ENCODE measurements around the gene DDX47. TPM values are rescaled to one million over a fixed set of nuclear protein-coding genes. Genes with fewer than 3 reads are reported as not detected.
"Not testable (repeated sequence)": the region's sequence is repeated elsewhere in the genome, so short reads cannot be mapped to it uniquely, and the experiment has no call there.

DDX47 gene
- total RNA-seq, 2 donors from 2014 or later = 92.3 to 154 TPM

DNA sequence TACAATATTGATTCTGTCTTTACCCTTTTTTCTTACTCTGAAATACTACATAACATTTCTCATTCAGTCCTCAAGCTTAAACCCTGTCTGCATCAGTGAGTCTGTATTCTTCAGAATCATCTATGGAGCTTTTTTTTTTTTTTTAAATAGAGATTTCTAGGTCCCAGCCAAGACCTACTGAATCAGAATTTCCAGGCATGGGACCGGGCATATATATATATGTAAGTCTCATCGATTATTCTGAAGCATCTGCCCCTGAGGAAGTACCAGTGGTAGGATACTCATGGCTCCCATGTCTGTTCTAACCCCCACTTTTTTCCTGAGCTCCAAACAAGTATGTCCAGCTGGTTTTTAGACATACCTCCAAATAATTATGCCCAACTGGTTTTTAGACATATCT lies 6.1 kb downstream of the DDX47 start:
- no peaks in the 10 kb centered on the region for H3K27me3 Mint-ChIP-seq (ENCODE audit: insufficient read depth)
- no peak overlapping the region for H3K4me3 Mint-ChIP-seq
- no peaks in the 10 kb centered on the region for H3K9me3 Mint-ChIP-seq
- no peak overlapping the region for H3K27ac ChIP-seq (ENCODE audit: low read depth, low read length)
- 96 to 100% methylated on average over 2 of the region's 2 CpGs for WGBS, 2 experiments (ENCODE audit: insufficient coverage in 1 of 2, insufficient read length in 1 of 2)
- TF ChIP-seq, protein P1, sequence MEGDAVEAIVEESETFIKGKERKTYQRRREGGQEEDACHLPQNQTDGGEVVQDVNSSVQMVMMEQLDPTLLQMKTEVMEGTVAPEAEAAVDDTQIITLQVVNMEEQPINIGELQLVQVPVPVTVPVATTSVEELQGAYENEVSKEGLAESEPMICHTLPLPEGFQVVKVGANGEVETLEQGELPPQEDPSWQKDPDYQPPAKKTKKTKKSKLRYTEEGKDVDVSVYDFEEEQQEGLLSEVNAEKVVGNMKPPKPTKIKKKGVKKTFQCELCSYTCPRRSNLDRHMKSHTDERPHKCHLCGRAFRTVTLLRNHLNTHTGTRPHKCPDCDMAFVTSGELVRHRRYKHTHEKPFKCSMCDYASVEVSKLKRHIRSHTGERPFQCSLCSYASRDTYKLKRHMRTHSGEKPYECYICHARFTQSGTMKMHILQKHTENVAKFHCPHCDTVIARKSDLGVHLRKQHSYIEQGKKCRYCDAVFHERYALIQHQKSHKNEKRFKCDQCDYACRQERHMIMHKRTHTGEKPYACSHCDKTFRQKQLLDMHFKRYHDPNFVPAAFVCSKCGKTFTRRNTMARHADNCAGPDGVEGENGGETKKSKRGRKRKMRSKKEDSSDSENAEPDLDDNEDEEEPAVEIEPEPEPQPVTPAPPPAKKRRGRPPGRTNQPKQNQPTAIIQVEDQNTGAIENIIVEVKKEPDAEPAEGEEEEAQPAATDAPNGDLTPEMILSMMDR (conservative IDR thresholded peaks at IDR 0.05) = no peak
- peaks cover 16% of the 10 kb centered on the region for H3K4me1 ChIP-seq (ENCODE audit: control insufficient read depth, insufficient read depth, low read length)
- H3K4me1 Mint-ChIP-seq = peaks cover 63% of the 10 kb centered on the region
- DNase-seq = no peak
- H3K27me3 ChIP-seq (ENCODE audit: control insufficient read depth, insufficient read depth, low read length, poor library complexity, severe bottlenecking) = no peaks in the 10 kb centered on the region
- peak overlapping the region; percentile 2 for H3K27ac Mint-ChIP-seq
- H3K36me3 ChIP-seq (ENCODE audit: control insufficient read depth, insufficient read depth, low read length) = peaks cover 80% of the 10 kb centered on the region
- no peak overlapping the region for H3K9ac ChIP-seq (ENCODE audit: extremely low read depth, low read length, poor library complexity, severe bottlenecking)
- no peaks in the 10 kb centered on the region for H3K9me3 ChIP-seq (ENCODE audit: control insufficient read depth, low read length)
- peaks cover 70% of the 10 kb centered on the region for H3K36me3 Mint-ChIP-seq (ENCODE audit: low read depth)
- H3K4me3 ChIP-seq (ENCODE audit: low read length) = no peak overlapping the region

DNA sequence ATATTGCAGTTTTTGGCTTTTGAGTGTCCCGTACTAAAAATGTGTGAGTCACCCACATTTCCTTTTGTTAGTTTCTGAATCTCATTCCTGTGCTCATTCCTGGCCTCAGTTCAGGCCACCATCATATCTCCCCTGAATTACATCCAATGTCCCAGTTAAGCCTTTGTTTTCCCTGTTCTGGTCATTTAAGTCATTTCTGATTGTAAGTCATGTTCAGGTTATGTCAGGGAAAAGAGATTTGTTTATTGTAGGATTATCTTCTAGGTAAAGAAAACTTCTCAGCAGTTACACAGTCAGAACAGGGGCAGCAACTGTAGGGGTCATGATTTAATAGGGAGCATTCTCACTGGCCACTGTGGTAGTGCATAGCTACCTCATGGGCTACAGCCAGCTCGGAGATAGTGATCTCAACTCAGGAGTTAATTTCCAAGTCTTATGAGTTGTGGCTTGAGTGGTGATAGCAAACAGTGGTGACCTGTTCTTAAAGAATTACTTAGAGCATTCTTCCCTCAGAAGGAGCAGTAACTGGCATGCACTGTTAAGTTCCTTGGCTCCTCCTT lies 6.7 kb downstream of the DDX47 start:
- Mint-ChIP-seq H3K27ac (peak overlapping the region; percentile 31), H3K4me3 (no peak overlapping the region), H3K27me3 (ENCODE audit: insufficient read depth) (no peaks in the 10 kb centered on the region), H3K9me3 (no peaks in the 10 kb centered on the region), H3K4me1 (peaks cover 61% of the 10 kb centered on the region), H3K36me3 (ENCODE audit: low read depth) (peaks cover 70% of the 10 kb centered on the region)
- no peak for DNase-seq
- Histone ChIP-seq H3K9me3 (ENCODE audit: control insufficient read depth, low read length) (no peaks in the 10 kb centered on the region), H3K27me3 (ENCODE audit: control insufficient read depth, insufficient read depth, low read length, poor library complexity, severe bottlenecking) (no peaks in the 10 kb centered on the region), H3K9ac (ENCODE audit: extremely low read depth, low read length, poor library complexity, severe bottlenecking) (no peak overlapping the region), H3K4me3 (ENCODE audit: low read length) (peak overlapping the region; percentile 33), H3K4me1 (ENCODE audit: control insufficient read depth, insufficient read depth, low read length) (peaks cover 16% of the 10 kb centered on the region), H3K27ac (ENCODE audit: low read depth, low read length) (no peak overlapping the region), H3K36me3 (ENCODE audit: control insufficient read depth, insufficient read depth, low read length) (peaks cover 80% of the 10 kb centered on the region)
- WGBS, 2 experiments (ENCODE audit: insufficient coverage in 1 of 2, insufficient read length in 1 of 2) = 78 to 86% methylated on average over 2 of the region's 2 CpGs
- TF ChIP-seq, protein P1 (conservative IDR thresholded peaks at IDR 0.05) = no peak

DNA sequence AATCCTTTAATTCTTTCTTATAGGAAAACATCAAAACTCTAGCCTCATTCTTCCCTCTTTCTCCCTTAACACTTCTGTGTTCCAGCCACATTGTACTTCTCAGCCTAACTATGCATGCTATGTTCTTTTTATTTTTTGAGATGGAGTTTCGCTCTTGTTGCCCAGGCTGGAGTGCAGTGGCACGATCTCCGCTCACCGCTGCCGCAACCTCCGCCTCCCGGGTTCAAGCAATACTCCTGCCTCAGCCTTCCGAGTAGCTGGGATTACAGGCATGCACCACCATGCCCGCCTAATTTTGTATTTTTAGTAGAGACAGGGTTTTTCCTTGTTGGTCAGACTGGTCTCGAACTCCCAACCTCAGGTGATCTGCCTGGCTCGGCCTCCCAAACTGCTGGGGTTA lies 7.2 kb downstream of the DDX47 start:
- H3K36me3 Mint-ChIP-seq (ENCODE audit: low read depth) = peaks cover 73% of the 10 kb centered on the region
- peak overlapping the region; percentile 31 for H3K27ac Mint-ChIP-seq

DNA sequence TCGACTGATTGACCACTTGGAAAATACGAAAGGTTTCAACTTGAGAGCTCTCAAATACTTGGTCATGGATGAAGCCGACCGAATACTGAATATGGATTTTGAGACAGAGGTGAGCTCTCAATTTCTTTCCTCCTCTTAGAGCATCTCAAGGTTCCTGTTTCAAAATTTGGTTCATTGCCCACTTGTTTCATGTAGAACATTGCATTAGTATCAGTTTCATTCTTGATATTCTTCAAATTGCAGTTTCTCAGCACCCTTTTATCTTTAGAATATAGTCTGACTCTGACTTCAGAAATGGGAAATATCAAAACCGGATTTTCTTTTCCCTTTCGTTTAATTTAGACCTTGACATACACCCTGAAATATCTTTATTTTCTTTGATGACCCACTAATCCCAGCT lies 8.8 kb downstream of the DDX47 start:
- no peak for DNase-seq
- H3K4me1 Mint-ChIP-seq = peaks cover 47% of the 10 kb centered on the region
- peaks cover 74% of the 10 kb centered on the region for H3K36me3 Mint-ChIP-seq (ENCODE audit: low read depth)
- peaks cover 80% of the 10 kb centered on the region for H3K36me3 ChIP-seq (ENCODE audit: control insufficient read depth, insufficient read depth, low read length)
- H3K4me3 ChIP-seq (ENCODE audit: low read length) = peak overlapping the region; percentile 21
- H3K4me1 ChIP-seq (ENCODE audit: control insufficient read depth, insufficient read depth, low read length) = peaks cover 19% of the 10 kb centered on the region
- 91 to 93% methylated on average over 6 of the region's 6 CpGs for WGBS, 2 experiments (ENCODE audit: insufficient coverage in 1 of 2, insufficient read length in 1 of 2)
- H3K9ac ChIP-seq (ENCODE audit: extremely low read depth, low read length, poor library complexity, severe bottlenecking) = no peak overlapping the region
- H3K9me3 Mint-ChIP-seq = no peaks in the 10 kb centered on the region
- no peaks in the 10 kb centered on the region for H3K27me3 ChIP-seq (ENCODE audit: control insufficient read depth, insufficient read depth, low read length, poor library complexity, severe bottlenecking)
- H3K27me3 Mint-ChIP-seq (ENCODE audit: insufficient read depth) = no peaks in the 10 kb centered on the region
- no peak overlapping the region for H3K27ac ChIP-seq (ENCODE audit: low read depth, low read length)
- H3K27ac Mint-ChIP-seq = no peak overlapping the region
- TF ChIP-seq, protein P1 (conservative IDR thresholded peaks at IDR 0.05) = no peak
- no peak overlapping the region for H3K4me3 Mint-ChIP-seq
- H3K9me3 ChIP-seq (ENCODE audit: control insufficient read depth, low read length) = no peaks in the 10 kb centered on the region

More for the DNA sequence above, 7.2 kb downstream of the DDX47 start:
- 93 to 99% methylated on average over 9 to 11 of the region's 11 CpGs for WGBS, 2 experiments (ENCODE audit: insufficient coverage in 1 of 2, insufficient read length in 1 of 2)
- H3K27ac ChIP-seq (ENCODE audit: low read depth, low read length); H3K27me3 ChIP-seq (ENCODE audit: control insufficient read depth, insufficient read depth, low read length, poor library complexity, severe bottlenecking); H3K9ac ChIP-seq (ENCODE audit: extremely low read depth, low read length, poor library complexity, severe bottlenecking); H3K27me3 Mint-ChIP-seq (ENCODE audit: insufficient read depth); H3K9me3 Mint-ChIP-seq; DNase-seq; H3K9me3 ChIP-seq (ENCODE audit: control insufficient read depth, low read length): not testable (repeated sequence)
- Mint-ChIP-seq H3K4me1 (peaks cover 60% of the 10 kb centered on the region), H3K4me3 (peak overlapping the region; percentile 6)
- H3K4me3 ChIP-seq (ENCODE audit: low read length) = peak overlapping the region; percentile 33
- peaks cover 80% of the 10 kb centered on the region for H3K36me3 ChIP-seq (ENCODE audit: control insufficient read depth, insufficient read depth, low read length)
- peaks cover 19% of the 10 kb centered on the region for H3K4me1 ChIP-seq (ENCODE audit: control insufficient read depth, insufficient read depth, low read length)

Measured in endodermal cell (in vitro differentiated cells).